H1 (cell line): ENCODE data around the gene ARHGAP24.

Experiments
- CREB1 ChIP-seq: IDR thresholded peaks from 2 replicates; pipeline ENCODE4 v1.6.1; 2012; ENCODE audit warnings: inconsistent platforms
- MAFK ChIP-seq: IDR thresholded peaks from 2 replicates; pipeline ENCODE4 v1.6.1; 2012; ENCODE audit warnings: low read depth, mild to moderate bottlenecking, improper control_type of control experiment, low read length
- TBP ChIP-seq: IDR thresholded peaks from 2 replicates; pipeline ENCODE4 v1.6.1; 2011; ENCODE audit warnings: low read depth, low read length, improper control_type of control experiment
- ZNF274 ChIP-seq: IDR thresholded peaks from 2 replicates; pipeline ENCODE4 v1.7.0; 2012; ENCODE audit warnings: low read length, borderline replicate concordance; ENCODE audit errors: extremely low read depth
- TF ChIP-seq, protein P1 (sequence below), 3 experiments: IDR thresholded peaks; 1 replicate in 2 of 3; 2 replicates in 1 of 3; pipeline versions ENCODE4 v1.5.1 to v1.6.1; 2011; ENCODE audit warnings: low read length in 3 of 3, mild to moderate bottlenecking in 3 of 3, inconsistent platforms in 2 of 3, low read depth in 1 of 3, moderate library complexity in 1 of 3; ENCODE audit not compliant: insufficient read depth in 1 of 3; ENCODE audit errors: control extremely low read depth in 1 of 3

DNA sequence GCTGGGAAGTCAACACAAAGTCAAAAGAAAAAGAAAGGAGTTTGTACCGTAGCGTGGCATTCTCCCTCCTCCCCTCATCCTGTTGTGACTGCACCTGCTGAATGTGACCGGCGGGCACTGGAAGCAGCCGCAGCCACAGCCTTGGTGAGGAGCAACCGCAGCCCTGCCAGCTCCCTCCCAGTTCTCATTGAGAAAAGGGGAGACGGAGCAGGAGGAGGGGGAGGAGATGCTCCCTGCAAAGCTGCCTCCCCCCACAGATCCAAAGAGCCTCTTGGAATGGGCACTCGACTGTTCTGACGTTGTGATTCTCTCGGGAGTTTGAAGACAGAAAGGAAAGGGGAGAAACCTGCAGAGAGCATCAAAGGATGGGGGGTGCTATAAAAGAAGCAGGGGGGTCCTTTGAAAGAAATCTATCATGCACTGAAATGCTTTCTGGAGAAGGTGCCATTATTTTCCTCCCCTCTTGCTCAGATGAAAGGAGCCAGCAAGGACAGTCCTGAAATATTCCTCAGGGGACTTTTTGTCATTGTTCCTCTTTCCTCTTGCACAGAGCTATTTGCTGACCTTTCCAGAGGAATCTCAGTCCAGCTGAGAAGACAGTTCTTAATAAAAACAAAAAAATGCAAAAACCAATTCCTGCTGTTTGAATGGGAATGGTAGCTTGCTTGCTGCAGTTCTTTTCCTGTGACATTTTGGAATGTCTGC lies 455.2 kb downstream of the ARHGAP24 start:
- TF ChIP-seq MAFK (no peak), ZNF274 (no peak), CREB1 (no peak), TBP (no peak)
- TF ChIP-seq, protein P1, sequence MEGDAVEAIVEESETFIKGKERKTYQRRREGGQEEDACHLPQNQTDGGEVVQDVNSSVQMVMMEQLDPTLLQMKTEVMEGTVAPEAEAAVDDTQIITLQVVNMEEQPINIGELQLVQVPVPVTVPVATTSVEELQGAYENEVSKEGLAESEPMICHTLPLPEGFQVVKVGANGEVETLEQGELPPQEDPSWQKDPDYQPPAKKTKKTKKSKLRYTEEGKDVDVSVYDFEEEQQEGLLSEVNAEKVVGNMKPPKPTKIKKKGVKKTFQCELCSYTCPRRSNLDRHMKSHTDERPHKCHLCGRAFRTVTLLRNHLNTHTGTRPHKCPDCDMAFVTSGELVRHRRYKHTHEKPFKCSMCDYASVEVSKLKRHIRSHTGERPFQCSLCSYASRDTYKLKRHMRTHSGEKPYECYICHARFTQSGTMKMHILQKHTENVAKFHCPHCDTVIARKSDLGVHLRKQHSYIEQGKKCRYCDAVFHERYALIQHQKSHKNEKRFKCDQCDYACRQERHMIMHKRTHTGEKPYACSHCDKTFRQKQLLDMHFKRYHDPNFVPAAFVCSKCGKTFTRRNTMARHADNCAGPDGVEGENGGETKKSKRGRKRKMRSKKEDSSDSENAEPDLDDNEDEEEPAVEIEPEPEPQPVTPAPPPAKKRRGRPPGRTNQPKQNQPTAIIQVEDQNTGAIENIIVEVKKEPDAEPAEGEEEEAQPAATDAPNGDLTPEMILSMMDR (IDR thresholded peaks at IDR 0.05; ENCODE audit: control extremely low read depth in 1 of 3, insufficient read depth in 1 of 3, low read depth in 1 of 3, low read length in 3 of 3): no peak
